Endothelial cell of umbilical vein (primary cell): ENCODE results near the gene ERBB4. TPM values are rescaled to one million over a fixed set of nuclear protein-coding genes. Genes with fewer than 3 reads are reported as not detected.

ENCODE experiments used
- BruUV-seq: library from RNA; stranded (reverse); fragments of 400-500 nt; replicated peaks from 2 replicates; lab custom pipeline; 2021; lab: Mats Ljungman, UMichigan
- CTCF ChIA-PET: fragments of 300-600, 350-600 bp; sonication (Branson Sonifier 250); formaldehyde crosslinking; loops from one replicate; lab custom pipeline; 2021; ENCODE audit warnings: antibody characterized with exemption, inconsistent platforms; lab: Charles Lee
- POLR2A ChIA-PET: fragments of 300-600, 350-600 bp; sonication (Branson Sonifier 250); formaldehyde crosslinking; loops from one replicate; lab custom pipeline; 2021; ENCODE audit warnings: antibody characterized with exemption, inconsistent platforms; lab: Charles Lee
- DNase-seq: peaks from one replicate; pipeline ENCODE4 v3.0.0-alpha.2; 2011; ENCODE audit warnings: low read depth, low spot score
- FAIRE-seq: peaks from 2 replicates; lab custom pipeline; 2011; peaks lifted over from hg19 to GRCh38; lab: Jason Lieb, UNC
- H2AFZ ChIP-seq: 2 replicates; pipeline ENCODE4 v1.6.0; 2012; ENCODE audit warnings: low read depth, low read length, control low read depth, inconsistent platforms
- H3K27ac ChIP-seq: 2 replicates; pipeline ENCODE4 v1.5.1; 2011; ENCODE audit warnings: low read depth, mild to moderate bottlenecking, control low read depth, low read length, moderate library complexity; ENCODE audit not compliant: insufficient read depth
- H3K27me3 ChIP-seq, 2 experiments: 2 replicates each; pipeline versions ENCODE4 v1.6.0 to v1.6.1; 2011; ENCODE audit warnings: low read length in 2 of 2, mixed read lengths in 1 of 2; ENCODE audit not compliant: control insufficient read depth in 2 of 2, insufficient read depth in 2 of 2
- H3K36me3 ChIP-seq, 2 experiments: 2 replicates in 1 of 2; 3 replicates in 1 of 2; pipeline ENCODE4 v1.5.1; 2011; ENCODE audit warnings: low read length in 2 of 2, mild to moderate bottlenecking in 1 of 2, moderate library complexity in 1 of 2; ENCODE audit not compliant: control insufficient read depth in 2 of 2, insufficient read depth in 2 of 2; ENCODE audit errors: extremely low read depth in 1 of 2
- H3K4me1 ChIP-seq: 3 replicates; pipeline ENCODE4 v1.5.1; 2011; ENCODE audit warnings: mild to moderate bottlenecking, low read length; ENCODE audit not compliant: control insufficient read depth, insufficient read depth; ENCODE audit errors: extremely low read depth
- H3K4me2 ChIP-seq: 2 replicates; pipeline ENCODE4 v1.6.1; 2011; ENCODE audit warnings: low read length, control low read depth, mixed read lengths; ENCODE audit not compliant: insufficient read depth
- H3K4me3 ChIP-seq, 3 experiments: fragments of 200-600 bp in 1 of 3; sonication (generic), shearing (Covaris generic) in 1 of 3; replicated peaks in 1 of 3; 2 replicates each; pipeline ENCODE4 v1.5.1; 2011 to 2016; ENCODE audit warnings: control low read depth in 3 of 3, low read length in 3 of 3, mild to moderate bottlenecking in 2 of 3, inconsistent platforms in 1 of 3, low read depth in 1 of 3, moderate library complexity in 1 of 3; ENCODE audit not compliant: insufficient read depth in 1 of 3
- H3K79me2 ChIP-seq: 2 replicates; pipeline ENCODE4 v1.6.0; 2012; ENCODE audit warnings: low read length, inconsistent platforms; ENCODE audit not compliant: control insufficient read depth, insufficient read depth
- H3K9ac ChIP-seq: replicated peaks from 2 replicates; pipeline ENCODE3; 2011; ENCODE audit warnings: low read length, control low read depth; ENCODE audit not compliant: insufficient read depth; ENCODE audit errors: extremely low read depth
- H3K9me1 ChIP-seq: replicated peaks from 3 replicates; pipeline ENCODE4 v1.6.0; 2011; ENCODE audit warnings: mild to moderate bottlenecking, low read length; ENCODE audit not compliant: control insufficient read depth, insufficient read depth; ENCODE audit errors: extremely low read depth
- H3K9me3 ChIP-seq: replicated peaks from 2 replicates; pipeline ENCODE4 v1.5.1; 2012; ENCODE audit warnings: low read length, inconsistent platforms; ENCODE audit not compliant: control insufficient read depth, insufficient read depth
- H4K20me1 ChIP-seq: replicated peaks from 2 replicates; pipeline ENCODE3; 2011; ENCODE audit warnings: mild to moderate bottlenecking, low read length; ENCODE audit not compliant: control insufficient read depth, insufficient read depth; ENCODE audit errors: extremely low read depth
- EZH2 ChIP-seq: IDR thresholded peaks from 2 replicates; pipeline ENCODE4 v1.6.1; 2012; ENCODE audit warnings: borderline replicate concordance, low read depth, mild to moderate bottlenecking, moderate library complexity, low read length, inconsistent platforms; ENCODE audit not compliant: severe bottlenecking
- FOS ChIP-seq: IDR thresholded peaks from 2 replicates; pipeline ENCODE4 v1.6.1; 2011; ENCODE audit warnings: mild to moderate bottlenecking, low read length, moderate library complexity, borderline replicate concordance; ENCODE audit not compliant: insufficient read depth
- JUN ChIP-seq: IDR thresholded peaks from 2 replicates; pipeline ENCODE4 v1.6.1; 2011; ENCODE audit warnings: borderline replicate concordance, low read depth; ENCODE audit not compliant: insufficient read length, insufficient read depth
- MYC ChIP-seq: IDR thresholded peaks from one replicate; pipeline ENCODE4 v1.6.1; 2011; ENCODE audit warnings: mild to moderate bottlenecking, low read depth, low read length
- POLR2A ChIP-seq: IDR thresholded peaks from 2 replicates; pipeline ENCODE4 v1.6.1; 2012; ENCODE audit warnings: low read depth, mild to moderate bottlenecking, control low read depth, low read length
- dilution Hi-C: fragments of 300-500 bp; cut with MboI; formaldehyde crosslinking; loops from one replicate; pipeline ENCODE4 v1.15.0; 2019; ENCODE audit warnings: low sequenced_read_pairs; ENCODE audit not compliant: extremely low pct_ligation_motif_present
- intact Hi-C: fragments of 100-400 bp; cut with micrococcal nuclease; formaldehyde crosslinking; loops from one replicate; pipeline ENCODE4 v1.10.0; 2022
- polyA plus RNA-seq, 4 experiments: library from polyadenylated mRNA; depleted of rRNA in 3 of 4; stranded (reverse) in 3 of 4; unstranded in 1 of 4; fragments of >200 nt; gene quantifications; 2 replicates each; pipeline versions ENCODE4 v1.2.1 to v1.2.3, GENCODE V29; 2011 to 2012; ENCODE audit warnings: missing spikeins in 1 of 4
- total RNA-seq: library from RNA; stranded (reverse); gene quantifications from 2 replicates; pipeline ENCODE4 v1.2.3, GENCODE V29; 2021
- TF ChIP-seq, protein P1 (sequence below), 2 donors: IDR thresholded peaks; 1 replicate in 1 of 2; 2 replicates in 1 of 2; pipeline ENCODE4 v1.5.1; 2011; ENCODE audit warnings: low read length in 2 of 2, mild to moderate bottlenecking in 2 of 2, moderate library complexity in 2 of 2, control low read depth in 1 of 2, inconsistent platforms in 1 of 2, low read depth in 1 of 2; ENCODE audit not compliant: insufficient read depth in 1 of 2; ENCODE audit errors: extremely low read depth in 1 of 2

ERBB4 gene
- total and polyA plus RNA-seq, 2 donors (not counting 3 experiments of a cell fraction or from before 2014, with no cell fraction given) = 0.01 to 0.27 TPM

- intact Hi-C loops = no loop called here
- Histone ChIP-seq H3K4me3 (no peak overlapping the region), H3K9me1 (no peaks in the 10 kb centered on the region), H3K4me1 (no peaks in the 10 kb centered on the region), H3K9me3 (no peaks in the 10 kb centered on the region), H2AFZ (no peak overlapping the region), H3K9ac (no peak overlapping the region), H3K27me3 (no peaks in the 10 kb centered on the region), H3K79me2 (no peaks in the 10 kb centered on the region), H3K27ac (no peak overlapping the region), H4K20me1 (no peaks in the 10 kb centered on the region), H3K4me2 (no peak overlapping the region), H3K36me3 (no peaks in the 10 kb centered on the region)
- DNase-seq = no peak
- no TSS peak for BruUV-seq
- no peak for TF ChIP-seq EZH2
- TF ChIP-seq POLR2A = no peak
- no peak for TF ChIP-seq JUN
- no peak for TF ChIP-seq MYC
- TF ChIP-seq FOS = no peak
- TF ChIP-seq, protein P1, sequence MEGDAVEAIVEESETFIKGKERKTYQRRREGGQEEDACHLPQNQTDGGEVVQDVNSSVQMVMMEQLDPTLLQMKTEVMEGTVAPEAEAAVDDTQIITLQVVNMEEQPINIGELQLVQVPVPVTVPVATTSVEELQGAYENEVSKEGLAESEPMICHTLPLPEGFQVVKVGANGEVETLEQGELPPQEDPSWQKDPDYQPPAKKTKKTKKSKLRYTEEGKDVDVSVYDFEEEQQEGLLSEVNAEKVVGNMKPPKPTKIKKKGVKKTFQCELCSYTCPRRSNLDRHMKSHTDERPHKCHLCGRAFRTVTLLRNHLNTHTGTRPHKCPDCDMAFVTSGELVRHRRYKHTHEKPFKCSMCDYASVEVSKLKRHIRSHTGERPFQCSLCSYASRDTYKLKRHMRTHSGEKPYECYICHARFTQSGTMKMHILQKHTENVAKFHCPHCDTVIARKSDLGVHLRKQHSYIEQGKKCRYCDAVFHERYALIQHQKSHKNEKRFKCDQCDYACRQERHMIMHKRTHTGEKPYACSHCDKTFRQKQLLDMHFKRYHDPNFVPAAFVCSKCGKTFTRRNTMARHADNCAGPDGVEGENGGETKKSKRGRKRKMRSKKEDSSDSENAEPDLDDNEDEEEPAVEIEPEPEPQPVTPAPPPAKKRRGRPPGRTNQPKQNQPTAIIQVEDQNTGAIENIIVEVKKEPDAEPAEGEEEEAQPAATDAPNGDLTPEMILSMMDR (IDR thresholded peaks at IDR 0.05; ENCODE audit: extremely low read depth in 1 of 2, insufficient read depth in 1 of 2, low read depth in 1 of 2, low read length in 2 of 2) = no peak
- ChIA-PET POLR2A (no interaction called here), CTCF (interaction anchor here (1.1 kb wide), 1 partner anchor 14 kb away, joined by 7 read pairs; no protein-coding TSS in a partner anchor)
- FAIRE-seq = no peak
- dilution Hi-C loops = no loop called here
These were observed 1069.5 kb downstream of the ERBB4 start for GRCh38 chr2:211468877-211469663.
